Measurements from ENCODE around the gene RMND1. TPM values are rescaled to one million over a fixed set of nuclear protein-coding genes. Genes with fewer than 3 reads are reported as not detected.

The RMND1 gene
- total RNA-seq, 1 donor from 2014 or later, result 18.7 TPM

GRCh38 chr6:151440930-151441329, 11.0 kb downstream of the RMND1 start:
- H3K9me3 Mint-ChIP-seq (ENCODE audit: unreplicated experiment), result no peaks in the 10 kb centered on the region
- no peaks in the 10 kb centered on the region for H3K36me3 Mint-ChIP-seq (ENCODE audit: low read depth, unreplicated experiment)
- H3K27me3 Mint-ChIP-seq (ENCODE audit: unreplicated experiment), result peaks cover 3% of the 10 kb centered on the region
- DNase-seq (ENCODE audit: low spot score), result no peak
- no peaks in the 10 kb centered on the region for H3K4me1 Mint-ChIP-seq (ENCODE audit: unreplicated experiment)
- no peak overlapping the region for H3K27ac Mint-ChIP-seq (ENCODE audit: unreplicated experiment)
- no peak for TF ChIP-seq CTCF (IDR thresholded peaks at IDR 0.05; ENCODE audit: unreplicated experiment)
- no peak overlapping the region for H3K4me3 Mint-ChIP-seq (ENCODE audit: unreplicated experiment)

- Mint-ChIP-seq H3K27me3 (ENCODE audit: unreplicated experiment) (peaks cover 3% of the 10 kb centered on the region), H3K4me1 (ENCODE audit: unreplicated experiment) (no peaks in the 10 kb centered on the region), H3K36me3 (ENCODE audit: low read depth, unreplicated experiment) (no peaks in the 10 kb centered on the region), H3K27ac (ENCODE audit: unreplicated experiment) (no peak overlapping the region), H3K4me3 (ENCODE audit: unreplicated experiment) (no peak overlapping the region), H3K9me3 (ENCODE audit: unreplicated experiment) (no peaks in the 10 kb centered on the region)
- no peak for TF ChIP-seq CTCF (IDR thresholded peaks at IDR 0.05; ENCODE audit: unreplicated experiment)
- DNase-seq (ENCODE audit: low spot score), result no peak
Observed at GRCh38 chr6:151440498-151440897, 11.4 kb downstream of the RMND1 start.

GRCh38 chr6:151437401-151437800, 14.5 kb downstream of the RMND1 start:
- H3K27me3 Mint-ChIP-seq (ENCODE audit: unreplicated experiment), result peaks cover 3% of the 10 kb centered on the region
- no peaks in the 10 kb centered on the region for H3K4me1 Mint-ChIP-seq (ENCODE audit: unreplicated experiment)
- no peak overlapping the region for H3K4me3 Mint-ChIP-seq (ENCODE audit: unreplicated experiment)
- no peaks in the 10 kb centered on the region for H3K9me3 Mint-ChIP-seq (ENCODE audit: unreplicated experiment)
- no peak for DNase-seq (ENCODE audit: low spot score)
- no peak for TF ChIP-seq CTCF (IDR thresholded peaks at IDR 0.05; ENCODE audit: unreplicated experiment)
- H3K27ac Mint-ChIP-seq (ENCODE audit: unreplicated experiment), result no peak overlapping the region
- H3K36me3 Mint-ChIP-seq (ENCODE audit: low read depth, unreplicated experiment), result no peaks in the 10 kb centered on the region

- H3K27me3 Mint-ChIP-seq (ENCODE audit: unreplicated experiment), result peaks cover under 1% of the 10 kb centered on the region
- H3K36me3 Mint-ChIP-seq (ENCODE audit: low read depth, unreplicated experiment), result no peaks in the 10 kb centered on the region
Observed at GRCh38 chr6:151436802-151437201, 15.1 kb downstream of the RMND1 start.

GRCh38 chr6:151436300-151436699, 15.6 kb downstream of the RMND1 start:
- Mint-ChIP-seq H3K4me1 (ENCODE audit: unreplicated experiment) (peaks cover 2% of the 10 kb centered on the region), H3K4me3 (ENCODE audit: unreplicated experiment) (no peak overlapping the region), H3K27me3 (ENCODE audit: unreplicated experiment) (no peaks in the 10 kb centered on the region), H3K9me3 (ENCODE audit: unreplicated experiment) (no peaks in the 10 kb centered on the region), H3K36me3 (ENCODE audit: low read depth, unreplicated experiment) (no peaks in the 10 kb centered on the region), H3K27ac (ENCODE audit: unreplicated experiment) (no peak overlapping the region)
- no peak for DNase-seq (ENCODE audit: low spot score)
- no peak for TF ChIP-seq CTCF (IDR thresholded peaks at IDR 0.05; ENCODE audit: unreplicated experiment)

More at GRCh38 chr6:151436802-151437201, 15.1 kb downstream of the RMND1 start:
- no peak for TF ChIP-seq CTCF (IDR thresholded peaks at IDR 0.05; ENCODE audit: unreplicated experiment)
- H3K4me3 Mint-ChIP-seq (ENCODE audit: unreplicated experiment), result no peak overlapping the region
- H3K9me3 Mint-ChIP-seq (ENCODE audit: unreplicated experiment), result no peaks in the 10 kb centered on the region
- no peak overlapping the region for H3K27ac Mint-ChIP-seq (ENCODE audit: unreplicated experiment)
- H3K4me1 Mint-ChIP-seq (ENCODE audit: unreplicated experiment), result no peaks in the 10 kb centered on the region
- DNase-seq (ENCODE audit: low spot score), result no peak
